Measurements from ENCODE around the gene HOXD9. TPM values are rescaled to one million over a fixed set of nuclear protein-coding genes. Genes with fewer than 3 reads are reported as not detected.

The HOXD9 gene
- polyA plus RNA-seq, 1 experiment = 1.8 TPM

GRCh38 chr2:176089843-176090395 lies 32.6 kb upstream of the HOXD9 start:
- CTCF ChIA-PET = interaction anchor here (0.6 to 3.4 kb wide), 3 partner anchors 8 to 403 kb away, joined by 3 to 60 read pairs (median 7); no protein-coding TSS in a partner anchor
- H3K27me3 ChIP-seq (ENCODE audit: control insufficient read depth, insufficient read depth, low read length) = peaks cover 47% of the 10 kb centered on the region

GRCh38 chr2:176090862-176091261 lies 31.7 kb upstream of the HOXD9 start:
- no peak for DNase-seq (ENCODE audit: low read depth)
- Histone ChIP-seq H3K36me3 (ENCODE audit: control insufficient read depth, insufficient read depth, low read length) (no peaks in the 10 kb centered on the region), H3K4me3 (ENCODE audit: low read depth, low read length) (no peak overlapping the region), H3K27me3 (ENCODE audit: control insufficient read depth, insufficient read depth, low read length) (peaks cover 40% of the 10 kb centered on the region)
- ChIA-PET CTCF (interaction anchor here (0.8 to 0.9 kb wide), 2 partner anchors 11 to 404 kb away, joined by 4 to 5 read pairs; no protein-coding TSS in a partner anchor), POLR2A (no interaction called here)
- no peak for TF ChIP-seq CTCF (IDR thresholded peaks at IDR 0.05; ENCODE audit: insufficient read depth, low read depth, low read length)

More at GRCh38 chr2:176089843-176090395, 32.6 kb upstream of the HOXD9 start:
- no peak overlapping the region for H3K4me3 ChIP-seq (ENCODE audit: low read depth, low read length)
- TF ChIP-seq CTCF (IDR thresholded peaks at IDR 0.05; ENCODE audit: insufficient read depth, low read depth, low read length) = no peak
- no peak for DNase-seq (ENCODE audit: low read depth)
- H3K36me3 ChIP-seq (ENCODE audit: control insufficient read depth, insufficient read depth, low read length) = no peaks in the 10 kb centered on the region
- POLR2A ChIA-PET = no interaction called here

- H3K27me3 ChIP-seq (ENCODE audit: control insufficient read depth, insufficient read depth, low read length) = peaks cover 36% of the 10 kb centered on the region
- CTCF ChIA-PET = interaction anchor here (0.6 to 0.9 kb wide), 4 partner anchors 12 to 1392 kb away, joined by 3 to 5 read pairs (median 4); no protein-coding TSS in a partner anchor
Measured at GRCh38 chr2:176091329-176092258, 30.9 kb upstream of the HOXD9 start.

GRCh38 chr2:176092270-176093144 lies 30.0 kb upstream of the HOXD9 start, which contains the start of gene HOXD13:
HOXD13 (plus strand) TSS chr2:176092721; CDS start chr2:176092891, 170 bp downstream.
- H3K36me3 ChIP-seq (ENCODE audit: control insufficient read depth, insufficient read depth, low read length) = no peaks in the 10 kb centered on the region
- peak within 1 kb of the TSS; percentile 35 for H3K4me3 ChIP-seq (ENCODE audit: low read depth, low read length)
- H3K27me3 ChIP-seq (ENCODE audit: control insufficient read depth, insufficient read depth, low read length) = peaks cover 40% of the 10 kb centered on the region
- no peak for DNase-seq (ENCODE audit: low read depth)
- CTCF ChIA-PET = interaction anchor here (0.6 kb wide), 2 partner anchors 148 to 681 kb away, joined by 3 to 4 read pairs; no protein-coding TSS in a partner anchor
- POLR2A ChIA-PET = no interaction called here
- no peak for TF ChIP-seq CTCF (IDR thresholded peaks at IDR 0.05; ENCODE audit: insufficient read depth, low read depth, low read length)

More at GRCh38 chr2:176091329-176092258, 30.9 kb upstream of the HOXD9 start:
- POLR2A ChIA-PET = no interaction called here
- TF ChIP-seq CTCF (IDR thresholded peaks at IDR 0.05; ENCODE audit: insufficient read depth, low read depth, low read length) = no peak
- DNase-seq (ENCODE audit: low read depth) = no peak
- Histone ChIP-seq H3K36me3 (ENCODE audit: control insufficient read depth, insufficient read depth, low read length) (no peaks in the 10 kb centered on the region), H3K4me3 (ENCODE audit: low read depth, low read length) (no peak overlapping the region)

Measured in BJ (cell line).